LNCAP (cell line): ENCODE data around the gene BEGAIN.

Source experiments
- CTCF ChIP-seq: fragments of 450-650 bp; IDR thresholded peaks from 2 replicates; pipeline ENCODE4 v1.5.1; 2017; ENCODE audit warnings: mild to moderate bottlenecking

BEGAIN gene

DNA sequence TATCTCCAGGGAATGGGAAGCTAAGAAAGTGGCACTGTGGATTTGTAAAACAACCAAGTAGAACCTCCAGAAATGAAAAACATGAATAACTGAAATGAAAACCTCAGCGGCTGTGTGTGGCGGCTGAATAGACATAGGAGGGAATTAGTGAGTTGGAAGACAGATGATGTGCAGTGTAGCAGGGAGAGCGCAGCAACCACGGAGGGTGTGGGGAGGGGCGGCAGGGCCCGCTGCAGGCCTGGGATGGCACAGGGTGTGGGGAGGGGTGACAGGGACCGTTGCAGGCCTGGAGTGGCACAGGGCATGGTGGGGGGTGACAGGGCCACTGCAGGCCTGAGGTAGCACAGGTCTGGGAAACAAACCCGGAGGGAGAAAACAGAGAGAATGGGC is 51.1 kb downstream of the BEGAIN start:
- no peak for TF ChIP-seq CTCF

DNA sequence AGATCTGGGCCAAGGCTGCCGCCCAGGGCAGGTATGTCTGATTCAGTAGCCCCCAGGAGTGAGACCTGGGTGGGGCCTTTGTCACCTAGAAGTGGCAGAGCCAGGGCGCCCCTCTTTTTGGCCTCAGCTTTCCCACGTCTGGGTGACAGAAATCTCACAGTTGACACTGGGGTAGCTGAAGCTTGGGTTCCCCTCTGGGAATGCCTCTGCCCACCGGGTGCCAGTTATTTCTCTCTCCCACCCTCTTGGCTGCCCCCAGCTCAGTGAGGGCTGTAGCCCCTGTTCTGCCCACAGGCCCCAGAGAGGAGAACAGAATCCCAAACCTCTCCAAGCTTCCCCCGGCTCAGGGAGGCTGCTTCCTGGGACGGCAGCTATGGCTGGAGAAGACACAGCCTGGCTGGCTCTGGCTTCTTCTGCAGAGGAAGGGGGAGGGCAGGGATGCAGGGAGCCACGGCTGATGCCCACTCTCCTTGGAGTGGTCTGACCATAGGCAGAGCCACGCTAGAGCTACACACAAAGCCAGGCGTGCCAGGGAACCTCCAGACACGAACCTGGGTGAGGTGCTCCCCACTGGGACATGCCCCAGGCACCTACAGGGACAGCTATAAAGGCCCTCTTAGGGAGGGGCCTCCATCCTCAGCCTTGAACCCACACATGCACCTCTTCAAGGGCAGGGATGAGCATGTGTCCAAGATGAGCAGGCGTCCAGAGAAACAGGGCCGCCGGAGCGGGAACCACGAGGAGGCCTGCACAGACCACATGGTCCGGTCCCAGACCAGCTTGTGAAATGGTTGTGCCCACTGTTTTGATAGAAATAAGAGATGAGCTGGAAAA is 51.7 kb downstream of the BEGAIN start:
- TF ChIP-seq CTCF: no peak

- TF ChIP-seq CTCF: no peak
These were observed 52.5 kb downstream of the BEGAIN start for GRCh38 chr14:100534528-100535286.

- TF ChIP-seq CTCF: no peak
These were observed 53.3 kb downstream of the BEGAIN start for GRCh38 chr14:100533656-100534485.

- no peak for TF ChIP-seq CTCF
These were observed 54.1 kb downstream of the BEGAIN start for GRCh38 chr14:100532906-100533655.

DNA sequence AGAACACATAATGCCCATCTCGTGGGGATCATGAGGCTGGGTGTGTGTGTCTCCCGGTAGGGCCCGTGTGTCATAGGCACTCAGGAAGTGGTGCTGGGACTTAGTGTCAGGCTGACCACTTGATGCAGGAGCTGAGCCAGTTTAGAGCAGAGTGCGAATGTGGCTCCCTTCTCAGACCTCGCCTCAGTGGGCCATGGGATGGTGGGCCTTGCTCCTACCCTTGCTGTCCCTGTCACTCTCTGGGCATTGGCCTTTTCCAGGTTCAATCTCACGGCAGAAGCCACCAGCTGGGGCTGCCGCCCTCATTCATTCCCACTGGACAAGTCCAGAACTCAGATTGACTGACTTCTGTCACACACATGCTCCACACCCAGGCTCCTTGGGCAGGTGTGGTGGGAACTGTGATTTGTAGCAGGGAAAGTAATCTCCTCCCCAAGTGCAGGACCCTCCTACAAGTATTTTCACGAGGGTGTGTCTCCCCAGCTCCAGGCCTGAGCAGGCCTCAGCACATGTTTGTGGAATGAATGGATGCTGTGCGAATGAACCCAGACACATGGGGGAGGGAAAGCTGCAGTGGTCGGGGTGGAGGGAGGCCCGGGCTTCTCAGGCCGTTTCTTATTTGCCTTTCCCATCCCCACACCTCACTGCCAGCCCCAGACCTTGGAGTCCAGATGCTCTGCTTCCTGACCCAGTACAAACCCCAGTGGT is 54.9 kb downstream of the BEGAIN start:
- no peak for TF ChIP-seq CTCF
